DND-41 (cell line): ENCODE data around the gene DNAAF2.

ENCODE experiments used
- EZH2 ChIP-seq: IDR thresholded peaks from 3 replicates; pipeline ENCODE4 v1.6.1; 2012; ENCODE audit warnings: borderline replicate concordance, low read depth, mild to moderate bottlenecking, moderate library complexity, low read length, inconsistent platforms; ENCODE audit not compliant: severe bottlenecking
- TF ChIP-seq, protein P1 (sequence below): IDR thresholded peaks from 2 replicates; pipeline ENCODE4 v1.5.1; 2012; ENCODE audit warnings: borderline replicate concordance, low read length, moderate library complexity, mild to moderate bottlenecking; ENCODE audit not compliant: poor library complexity, severe bottlenecking; ENCODE audit errors: extremely low read depth

DNA sequence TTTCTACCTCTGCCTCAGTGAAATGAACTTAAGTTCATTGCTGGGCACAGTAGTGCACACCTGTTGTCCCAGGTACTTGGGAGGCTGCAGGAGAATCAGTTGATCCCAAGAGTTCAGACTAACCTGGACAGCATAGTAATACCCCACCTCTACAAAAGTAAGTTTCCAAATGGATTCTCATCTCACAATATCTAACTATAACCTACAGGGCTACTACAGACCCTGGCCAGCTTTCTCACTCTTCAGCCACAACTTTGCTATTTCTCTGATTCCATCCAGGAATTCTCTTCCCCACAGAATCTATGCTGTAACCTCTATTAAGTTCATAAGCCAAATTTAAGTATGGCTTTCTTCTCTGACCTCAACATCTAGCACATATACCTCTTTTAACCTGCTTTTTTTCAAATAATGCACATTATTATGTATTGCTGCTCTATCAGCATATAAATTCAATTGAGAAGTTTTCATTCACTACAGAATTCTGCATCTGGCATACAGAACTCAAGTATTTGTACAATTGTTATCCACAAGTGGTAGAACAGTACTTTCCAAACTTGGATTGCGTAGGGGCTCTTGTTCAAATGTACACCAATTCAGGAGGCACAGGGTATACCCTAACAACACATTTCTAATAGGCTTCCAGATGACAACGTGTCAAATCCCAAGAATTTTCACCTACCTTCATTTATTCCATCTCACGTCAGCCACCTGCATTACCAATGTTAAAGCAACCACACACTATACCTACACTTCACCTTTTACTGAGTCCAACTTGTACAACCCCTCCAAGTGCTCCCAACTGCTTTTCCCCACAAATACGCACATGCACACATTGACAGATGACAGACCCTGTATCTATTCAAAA lies 52.7 kb downstream of the DNAAF2 start:
- TF ChIP-seq, protein P1, sequence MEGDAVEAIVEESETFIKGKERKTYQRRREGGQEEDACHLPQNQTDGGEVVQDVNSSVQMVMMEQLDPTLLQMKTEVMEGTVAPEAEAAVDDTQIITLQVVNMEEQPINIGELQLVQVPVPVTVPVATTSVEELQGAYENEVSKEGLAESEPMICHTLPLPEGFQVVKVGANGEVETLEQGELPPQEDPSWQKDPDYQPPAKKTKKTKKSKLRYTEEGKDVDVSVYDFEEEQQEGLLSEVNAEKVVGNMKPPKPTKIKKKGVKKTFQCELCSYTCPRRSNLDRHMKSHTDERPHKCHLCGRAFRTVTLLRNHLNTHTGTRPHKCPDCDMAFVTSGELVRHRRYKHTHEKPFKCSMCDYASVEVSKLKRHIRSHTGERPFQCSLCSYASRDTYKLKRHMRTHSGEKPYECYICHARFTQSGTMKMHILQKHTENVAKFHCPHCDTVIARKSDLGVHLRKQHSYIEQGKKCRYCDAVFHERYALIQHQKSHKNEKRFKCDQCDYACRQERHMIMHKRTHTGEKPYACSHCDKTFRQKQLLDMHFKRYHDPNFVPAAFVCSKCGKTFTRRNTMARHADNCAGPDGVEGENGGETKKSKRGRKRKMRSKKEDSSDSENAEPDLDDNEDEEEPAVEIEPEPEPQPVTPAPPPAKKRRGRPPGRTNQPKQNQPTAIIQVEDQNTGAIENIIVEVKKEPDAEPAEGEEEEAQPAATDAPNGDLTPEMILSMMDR: no peak
- no peak for TF ChIP-seq EZH2
